PC-9 (cell line): Measurements from ENCODE around the gene MOCS3.

Experiments used
- EZH2 ChIP-seq: fragments of 200-600 bp; sonication (generic); IDR thresholded peaks from 2 replicates; pipeline ENCODE4 v1.8.0; 2017; ENCODE audit warnings: antibody characterized with exemption, low read depth
- TF ChIP-seq, protein P1 (sequence below): fragments of 200-600 bp; sonication (generic); conservative IDR thresholded peaks from 2 replicates; pipeline ENCODE4 v1.6.1; 2017; ENCODE audit warnings: mixed run types, antibody characterized with exemption, mild to moderate bottlenecking, moderate library complexity

DNA sequence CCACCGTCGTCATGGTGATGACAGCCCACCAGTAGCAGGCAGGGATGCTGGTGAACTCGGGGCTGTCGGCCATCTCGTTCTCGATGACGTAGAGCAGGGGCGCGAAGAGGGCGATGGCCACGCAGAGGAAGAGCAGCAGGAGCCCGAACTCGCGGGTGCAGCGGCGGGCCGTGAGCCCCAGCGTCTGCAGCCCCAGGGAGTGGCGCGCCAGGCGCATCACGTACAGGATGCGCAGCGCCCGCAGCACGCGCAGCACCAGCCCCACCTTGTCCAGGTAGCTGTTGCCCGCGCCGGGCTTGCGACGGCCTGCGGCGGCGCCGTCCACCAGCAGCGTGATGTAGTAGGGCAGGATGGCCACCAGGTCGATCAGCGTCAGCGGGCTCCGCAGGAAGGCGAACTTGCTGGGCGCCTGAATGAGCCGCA, 45.7 kb downstream of the MOCS3 start:
- TF ChIP-seq, protein P1, sequence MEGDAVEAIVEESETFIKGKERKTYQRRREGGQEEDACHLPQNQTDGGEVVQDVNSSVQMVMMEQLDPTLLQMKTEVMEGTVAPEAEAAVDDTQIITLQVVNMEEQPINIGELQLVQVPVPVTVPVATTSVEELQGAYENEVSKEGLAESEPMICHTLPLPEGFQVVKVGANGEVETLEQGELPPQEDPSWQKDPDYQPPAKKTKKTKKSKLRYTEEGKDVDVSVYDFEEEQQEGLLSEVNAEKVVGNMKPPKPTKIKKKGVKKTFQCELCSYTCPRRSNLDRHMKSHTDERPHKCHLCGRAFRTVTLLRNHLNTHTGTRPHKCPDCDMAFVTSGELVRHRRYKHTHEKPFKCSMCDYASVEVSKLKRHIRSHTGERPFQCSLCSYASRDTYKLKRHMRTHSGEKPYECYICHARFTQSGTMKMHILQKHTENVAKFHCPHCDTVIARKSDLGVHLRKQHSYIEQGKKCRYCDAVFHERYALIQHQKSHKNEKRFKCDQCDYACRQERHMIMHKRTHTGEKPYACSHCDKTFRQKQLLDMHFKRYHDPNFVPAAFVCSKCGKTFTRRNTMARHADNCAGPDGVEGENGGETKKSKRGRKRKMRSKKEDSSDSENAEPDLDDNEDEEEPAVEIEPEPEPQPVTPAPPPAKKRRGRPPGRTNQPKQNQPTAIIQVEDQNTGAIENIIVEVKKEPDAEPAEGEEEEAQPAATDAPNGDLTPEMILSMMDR, result no peak
- no peak for TF ChIP-seq EZH2
